NOMO-1 (cell line): ENCODE measurements around the gene MIX23.

Experiments
- DNase-seq, 2 experiments: peaks; one replicate each; lab custom pipeline; 2025; ENCODE audit not compliant: unreplicated experiment in 2 of 2; lab: John Stamatoyannopoulos, UW

Gene MIX23

GRCh38 chr3:122392868-122393844, 10.1 kb upstream of the MIX23 start:
- peak; percentile 54 to 61 for DNase-seq

- no peak for DNase-seq
These were observed 8.8 kb upstream of the MIX23 start for GRCh38 chr3:122391681-122392446.

- no peak for DNase-seq
These were observed 7.6 kb upstream of the MIX23 start for GRCh38 chr3:122390665-122391064.

- DNase-seq: no peak
These were observed 6.9 kb upstream of the MIX23 start for GRCh38 chr3:122389892-122390291.

- DNase-seq: no peak
These were observed 6.2 kb upstream of the MIX23 start for GRCh38 chr3:122389197-122389596.

GRCh38 chr3:122387709-122388108, 4.7 kb upstream of the MIX23 start:
- no peak for DNase-seq

GRCh38 chr3:122383771-122384697, 1.0 kb upstream of the MIX23 start, which contains the start of gene FAM162A:
Gene FAM162A (plus strand): TSS chr3:122384182. CDS start chr3:122384266, 84 bp downstream.
- DNase-seq: peak; percentile 96

GRCh38 chr3:122377975-122378374, 5.1 kb downstream of the MIX23 start:
- DNase-seq: no peak

- no peak for DNase-seq
These were observed 9.0 kb downstream of the MIX23 start for GRCh38 chr3:122374034-122374433.

- no peak for DNase-seq
These were observed 16.7 kb downstream of the MIX23 start for GRCh38 chr3:122366379-122366749.

GRCh38 chr3:122365582-122366378, 17.3 kb downstream of the MIX23 start:
- DNase-seq: peak; percentile 33 to 67

- no peak for DNase-seq
These were observed 18.0 kb downstream of the MIX23 start for GRCh38 chr3:122365073-122365472.

- peak in 1 of 2 experiments; percentile 4 for DNase-seq
These were observed 18.5 kb downstream of the MIX23 start for GRCh38 chr3:122364490-122364889.

- DNase-seq: no peak
These were observed 21.0 kb downstream of the MIX23 start for GRCh38 chr3:122362026-122362425.

- DNase-seq: no peak
These were observed 24.4 kb downstream of the MIX23 start for GRCh38 chr3:122358703-122359032.

GRCh38 chr3:122357828-122358702, 25.0 kb downstream of the MIX23 start:
- peak; percentile 43 to 77 for DNase-seq

- DNase-seq: peak in 1 of 2 experiments; percentile 15
These were observed 26.6 kb downstream of the MIX23 start for GRCh38 chr3:122356402-122356801.

- no peak for DNase-seq
These were observed 27.4 kb downstream of the MIX23 start for GRCh38 chr3:122355612-122356011.

GRCh38 chr3:122353893-122354401, 29.1 kb downstream of the MIX23 start:
- peak in 1 of 2 experiments; percentile 7 for DNase-seq
